Activated CD4-positive, alpha-beta T cell treated with anti-CD3 and anti-CD28 coated beads, Interleukin-2, amount 10 ng/mL, durations not matched to agents 24 days and 14 days (primary cell): Measurements from ENCODE around the gene LRRC8C. TPM values are rescaled to one million over a fixed set of nuclear protein-coding genes. Genes with fewer than 3 reads are reported as not detected.

Experiments
- DNase-seq: peaks from one replicate; pipeline ENCODE4 v3.0.0; 2022
- H3K27ac Mint-ChIP-seq: one replicate; pipeline ENCODE4 v1.8.0; 2022; ENCODE audit warnings: mild to moderate bottlenecking, mixed read lengths
- H3K27me3 Mint-ChIP-seq: one replicate; pipeline ENCODE4 v1.8.0; 2022; ENCODE audit warnings: mixed read lengths
- H3K36me3 Mint-ChIP-seq: one replicate; pipeline ENCODE4 v1.8.0; 2022; ENCODE audit warnings: low read depth, mild to moderate bottlenecking, mixed read lengths
- H3K4me1 Mint-ChIP-seq: one replicate; pipeline ENCODE4 v1.8.0; 2021; ENCODE audit warnings: mixed read lengths
- H3K4me3 Mint-ChIP-seq: one replicate; pipeline ENCODE4 v1.8.0; 2022; ENCODE audit warnings: mild to moderate bottlenecking, moderate library complexity, mixed read lengths
- H3K9me3 Mint-ChIP-seq: one replicate; pipeline ENCODE4 v1.8.0; 2021; ENCODE audit warnings: mixed read lengths
- intact Hi-C: fragments of 100-400 bp; cut with micrococcal nuclease; formaldehyde crosslinking; loops from one replicate; pipeline ENCODE4 v1.15.1; 2023
- total RNA-seq: library from RNA; stranded (reverse); gene quantifications from 2 replicates; pipeline ENCODE4 v1.2.3, GENCODE V29; 2022

The LRRC8C gene
- total RNA-seq, 1 donor from 2014 or later: 74.0 TPM

- peak; percentile 54 for DNase-seq
- intact Hi-C loops: loop anchor here (1.0 to 10.0 kb wide), 2 partner anchors 10 to 556 kb away; no protein-coding TSS in a partner anchor
- H3K9me3 Mint-ChIP-seq: no peaks in the 10 kb centered on the region
- peaks cover 81% of the 10 kb centered on the region for H3K4me1 Mint-ChIP-seq
- H3K27me3 Mint-ChIP-seq: no peaks in the 10 kb centered on the region
- peak overlapping the region; percentile 79 for H3K27ac Mint-ChIP-seq
- peak overlapping the region; percentile 6 for H3K4me3 Mint-ChIP-seq
- peaks cover 54% of the 10 kb centered on the region for H3K36me3 Mint-ChIP-seq
These were observed 32.3 kb upstream of the LRRC8C start for GRCh38 chr1:89600451-89601224.

DNA sequence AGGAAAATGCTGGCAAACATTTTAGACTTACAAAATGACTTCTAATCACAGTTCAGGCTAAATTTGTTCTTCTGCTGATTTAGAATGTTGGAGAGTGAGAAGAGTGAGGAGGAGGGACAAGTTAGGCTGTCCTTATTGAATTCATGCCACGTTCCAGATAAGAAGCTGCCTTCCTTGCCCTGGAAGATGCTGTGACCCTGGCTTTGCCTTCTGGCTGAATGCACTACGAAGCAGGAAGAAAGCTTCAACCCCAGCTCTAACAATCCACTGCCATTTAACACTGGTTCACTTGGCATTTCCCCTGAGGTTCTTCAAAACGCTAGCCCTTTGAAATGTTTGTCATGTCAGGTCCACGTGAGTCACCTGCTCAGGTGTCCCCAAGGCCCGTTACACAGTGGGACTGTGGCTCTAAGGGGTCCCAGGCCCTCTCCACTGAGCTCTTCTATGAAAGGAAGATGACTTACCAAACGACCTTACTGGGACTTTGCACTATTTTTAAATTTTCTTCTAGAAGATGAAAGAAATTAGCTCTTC, 30.0 kb upstream of the LRRC8C start:
- Mint-ChIP-seq H3K36me3 (peaks cover 44% of the 10 kb centered on the region), H3K4me3 (peak overlapping the region; percentile 61)
- intact Hi-C loops: loop anchor here (1.0 to 10.0 kb wide), 6 partner anchors 8 to 558 kb away; partner anchors contain the start of gene LRRC8B

GRCh38 chr1:89603651-89604413, 29.1 kb upstream of the LRRC8C start:
- H3K4me3 Mint-ChIP-seq: peak overlapping the region; percentile 65
- peaks cover 90% of the 10 kb centered on the region for H3K4me1 Mint-ChIP-seq
- no peaks in the 10 kb centered on the region for H3K9me3 Mint-ChIP-seq
- DNase-seq: peak; percentile 71
- H3K36me3 Mint-ChIP-seq: peaks cover 45% of the 10 kb centered on the region
- intact Hi-C loops: loop anchor here (1.0 to 10.0 kb wide), 6 partner anchors 7 to 559 kb away; partner anchors contain the start of gene LRRC8B
- H3K27ac Mint-ChIP-seq: peak overlapping the region; percentile 99
- H3K27me3 Mint-ChIP-seq: no peaks in the 10 kb centered on the region

More for the DNA sequence above, 30.0 kb upstream of the LRRC8C start:
- Mint-ChIP-seq H3K27me3 (no peaks in the 10 kb centered on the region), H3K9me3 (no peaks in the 10 kb centered on the region), H3K27ac (peak overlapping the region; percentile 99), H3K4me1 (peaks cover 91% of the 10 kb centered on the region)
- DNase-seq: peak; percentile 64

- no peaks in the 10 kb centered on the region for H3K27me3 Mint-ChIP-seq
- H3K9me3 Mint-ChIP-seq: no peaks in the 10 kb centered on the region
- H3K4me1 Mint-ChIP-seq: peaks cover 89% of the 10 kb centered on the region
- H3K27ac Mint-ChIP-seq: peak overlapping the region; percentile 99
- H3K36me3 Mint-ChIP-seq: peaks cover 42% of the 10 kb centered on the region
- intact Hi-C loops: loop anchor here (10.0 kb wide), 1 partner anchor 560 kb away; no protein-coding TSS in a partner anchor
- no peak for DNase-seq
- H3K4me3 Mint-ChIP-seq: peak overlapping the region; percentile 65
These were observed 28.5 kb upstream of the LRRC8C start for GRCh38 chr1:89604414-89604735.

DNA sequence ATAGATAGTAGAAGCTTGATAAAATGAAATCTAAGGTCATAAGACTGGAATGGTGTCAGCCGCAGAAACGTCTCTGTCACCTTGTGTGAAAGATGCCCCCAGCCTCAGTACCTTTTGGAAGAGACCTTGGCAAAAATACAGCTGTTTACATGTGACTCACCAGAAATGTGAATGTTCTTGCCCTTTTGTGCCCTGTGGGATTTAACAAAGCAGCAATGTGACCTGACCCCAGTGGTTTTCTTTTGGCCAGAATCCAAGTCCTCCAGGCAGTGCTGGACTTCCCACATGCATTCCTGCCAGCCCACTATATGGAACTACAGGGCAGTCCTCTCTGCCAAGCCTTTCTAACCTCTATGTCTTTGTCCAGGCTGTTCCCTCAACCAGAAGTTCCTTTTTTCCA, 27.2 kb upstream of the LRRC8C start:
- Mint-ChIP-seq H3K27me3 (no peaks in the 10 kb centered on the region), H3K4me3 (peak overlapping the region; percentile 64), H3K36me3 (peaks cover 37% of the 10 kb centered on the region), H3K27ac (peak overlapping the region; percentile 99), H3K4me1 (peaks cover 86% of the 10 kb centered on the region), H3K9me3 (no peaks in the 10 kb centered on the region)
- DNase-seq: no peak
- intact Hi-C loops: loop anchor here (2.0 to 10.0 kb wide), 2 partner anchors 53 to 561 kb away; no protein-coding TSS in a partner anchor

DNA sequence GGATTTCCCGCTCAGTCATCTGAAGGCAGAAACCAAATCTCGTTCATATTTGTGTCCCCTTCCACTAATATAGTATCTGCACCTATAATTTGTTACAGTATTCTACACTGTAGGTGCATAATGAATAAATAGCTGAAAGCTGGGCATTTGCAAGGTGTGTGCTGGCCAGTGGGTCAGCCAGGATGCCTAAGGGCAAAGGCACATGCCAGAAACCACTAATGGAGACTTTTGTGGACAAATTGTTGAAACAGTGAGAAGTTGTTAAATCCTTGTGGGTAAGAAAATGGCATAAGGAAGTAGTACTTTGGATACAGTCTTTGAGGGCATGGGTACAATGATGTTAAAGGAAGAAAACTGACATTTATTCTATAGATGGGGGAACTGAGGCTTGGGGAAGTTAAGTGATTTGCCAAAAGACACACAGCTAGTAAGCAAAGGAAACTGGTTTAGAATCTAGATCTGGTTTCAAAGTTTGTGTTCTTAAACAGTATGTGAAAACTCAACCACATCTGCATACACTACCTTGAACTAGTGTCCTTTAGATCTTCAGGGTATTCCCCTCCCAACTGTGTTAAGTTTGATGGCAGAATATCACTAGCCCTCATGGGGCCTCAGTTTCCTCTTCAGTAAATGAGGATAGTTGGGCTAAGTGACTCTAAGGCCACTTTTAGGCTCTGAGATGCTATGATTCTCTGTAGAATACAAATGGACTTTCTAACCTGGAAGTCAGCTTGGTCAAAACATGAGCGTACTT, 26.5 kb upstream of the LRRC8C start:
- H3K4me1 Mint-ChIP-seq: peaks cover 86% of the 10 kb centered on the region
- peaks cover 31% of the 10 kb centered on the region for H3K36me3 Mint-ChIP-seq
- no peaks in the 10 kb centered on the region for H3K27me3 Mint-ChIP-seq
- intact Hi-C loops: loop anchor here (2.0 to 10.0 kb wide), 2 partner anchors 52 to 562 kb away; no protein-coding TSS in a partner anchor
- H3K4me3 Mint-ChIP-seq: peak overlapping the region; percentile 64
- peak overlapping the region; percentile 99 for H3K27ac Mint-ChIP-seq
- no peaks in the 10 kb centered on the region for H3K9me3 Mint-ChIP-seq
- peak; percentile 74 for DNase-seq

DNA sequence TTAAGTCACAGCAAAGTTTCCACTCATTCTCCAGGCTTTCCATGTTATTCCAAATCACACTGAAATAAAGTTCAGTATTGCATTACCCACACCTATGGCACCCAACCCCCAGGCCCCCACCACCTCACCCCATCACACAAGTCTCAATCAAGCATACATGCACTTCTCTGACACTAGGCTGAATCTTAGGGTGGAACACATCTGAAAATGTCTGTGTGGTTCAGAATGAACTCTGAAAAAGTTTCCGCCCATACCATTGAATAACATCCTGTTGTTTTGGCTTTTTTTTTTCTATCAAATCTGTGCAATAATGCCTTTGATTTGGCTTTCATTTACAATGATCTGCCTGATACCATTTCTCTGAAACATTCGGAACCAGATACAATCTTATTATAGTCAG, 25.8 kb upstream of the LRRC8C start:
- intact Hi-C loops: loop anchor here (1.0 to 10.0 kb wide), 3 partner anchors 25 to 562 kb away; no protein-coding TSS in a partner anchor
- Mint-ChIP-seq H3K36me3 (peaks cover 26% of the 10 kb centered on the region), H3K27me3 (no peaks in the 10 kb centered on the region)

DNA sequence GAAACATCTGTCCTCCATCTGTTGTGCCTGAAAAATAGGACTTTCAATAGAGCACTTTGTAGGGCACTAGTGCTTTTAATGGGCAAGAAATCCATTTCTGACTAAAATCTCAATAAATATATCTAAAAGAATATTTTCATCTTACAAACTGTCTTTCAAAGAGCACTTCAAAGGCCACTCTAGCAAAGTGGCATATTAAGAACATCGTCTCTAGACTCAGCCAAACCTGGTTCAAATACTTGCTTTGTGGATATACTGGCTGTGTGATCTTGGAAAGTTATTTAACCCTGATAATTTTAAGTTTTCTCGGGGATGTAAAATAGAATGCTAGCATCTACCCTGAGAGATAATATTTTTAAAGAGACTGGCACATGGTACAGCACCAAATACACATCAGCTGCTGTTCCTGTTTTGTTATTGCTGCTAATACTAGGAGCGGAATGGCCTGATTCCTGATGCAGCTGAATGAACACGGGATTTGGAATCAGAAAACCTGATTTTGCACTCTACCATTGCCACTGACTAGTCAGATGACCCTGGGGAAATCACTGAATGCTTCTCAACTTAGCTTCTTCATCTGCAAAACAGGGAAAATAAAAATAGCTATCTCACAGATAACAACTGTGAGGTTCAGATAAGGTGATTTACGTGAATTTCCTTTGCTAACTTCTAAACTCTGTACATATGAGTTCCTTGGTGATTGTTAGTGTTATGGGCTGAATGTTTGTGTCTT, 25.2 kb upstream of the LRRC8C start:
- peak overlapping the region; percentile 88 for H3K4me3 Mint-ChIP-seq
- H3K4me1 Mint-ChIP-seq: peaks cover 86% of the 10 kb centered on the region
- H3K27ac Mint-ChIP-seq: peak overlapping the region; percentile 99
- intact Hi-C loops: loop anchor here (1.0 to 10.0 kb wide), 5 partner anchors 25 to 563 kb away; no protein-coding TSS in a partner anchor
- DNase-seq: peak; percentile 67
- no peaks in the 10 kb centered on the region for H3K9me3 Mint-ChIP-seq
- peaks cover 24% of the 10 kb centered on the region for H3K36me3 Mint-ChIP-seq
- no peaks in the 10 kb centered on the region for H3K27me3 Mint-ChIP-seq

More for the DNA sequence above, 25.8 kb upstream of the LRRC8C start:
- Mint-ChIP-seq H3K9me3 (no peaks in the 10 kb centered on the region), H3K27ac (peak overlapping the region; percentile 99), H3K4me3 (peak overlapping the region; percentile 64), H3K4me1 (peaks cover 85% of the 10 kb centered on the region)
- peak; percentile 87 for DNase-seq

GRCh38 chr1:89608319-89608983, 24.5 kb upstream of the LRRC8C start:
- H3K9me3 Mint-ChIP-seq: no peaks in the 10 kb centered on the region
- H3K36me3 Mint-ChIP-seq: peaks cover 18% of the 10 kb centered on the region
- peak; percentile 91 for DNase-seq
- peaks cover 82% of the 10 kb centered on the region for H3K4me1 Mint-ChIP-seq
- peak overlapping the region; percentile 88 for H3K4me3 Mint-ChIP-seq
- peak overlapping the region; percentile 99 for H3K27ac Mint-ChIP-seq
- intact Hi-C loops: loop anchor here (1.0 to 10.0 kb wide), 3 partner anchors 111 to 564 kb away; no protein-coding TSS in a partner anchor
- no peaks in the 10 kb centered on the region for H3K27me3 Mint-ChIP-seq

- peak; percentile 89 for DNase-seq
- Mint-ChIP-seq H3K36me3 (peaks cover 20% of the 10 kb centered on the region), H3K27ac (peak overlapping the region; percentile 99), H3K27me3 (no peaks in the 10 kb centered on the region), H3K9me3 (no peaks in the 10 kb centered on the region), H3K4me1 (peaks cover 78% of the 10 kb centered on the region), H3K4me3 (peak overlapping the region; percentile 88)
- intact Hi-C loops: loop anchor here (1.0 to 10.0 kb wide), 3 partner anchors 110 to 564 kb away; no protein-coding TSS in a partner anchor
These were observed 23.8 kb upstream of the LRRC8C start for GRCh38 chr1:89608984-89609725.

DNA sequence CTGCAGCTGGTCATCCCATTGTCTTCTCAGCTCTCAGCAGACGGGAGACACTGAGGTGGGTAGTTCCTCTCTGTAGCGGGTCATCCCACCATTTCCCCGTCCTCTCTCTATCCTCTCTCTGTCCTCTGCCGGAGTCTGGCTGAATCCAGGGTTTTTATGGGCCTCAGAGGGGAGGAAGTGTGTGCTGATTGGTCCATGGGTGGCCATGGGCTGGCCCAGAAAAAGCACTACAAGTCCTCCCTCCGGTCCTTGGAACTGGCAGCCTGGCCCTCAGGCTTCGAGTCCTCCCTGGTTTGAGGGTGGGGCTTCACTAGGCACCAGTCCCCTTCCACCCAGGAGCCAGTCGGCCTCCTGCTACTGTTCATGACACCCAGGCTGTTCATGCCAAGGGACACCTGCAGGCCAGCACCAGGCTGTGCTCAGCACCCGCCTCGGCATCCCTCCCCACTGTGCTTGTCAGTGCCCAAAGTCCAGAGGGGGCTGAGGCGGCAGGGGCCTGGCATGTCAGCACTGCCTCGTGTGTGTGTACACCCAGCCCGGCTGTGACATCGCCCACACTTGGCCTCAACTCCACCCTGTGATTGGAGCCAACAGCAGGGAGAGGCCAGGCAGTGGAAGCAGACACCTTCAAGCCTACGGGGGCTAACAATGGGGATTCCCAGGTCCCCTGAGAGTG, 23.0 kb upstream of the LRRC8C start:
- Mint-ChIP-seq H3K27ac (peak overlapping the region; percentile 99), H3K36me3 (peaks cover 19% of the 10 kb centered on the region), H3K9me3 (no peaks in the 10 kb centered on the region), H3K4me1 (peaks cover 76% of the 10 kb centered on the region), H3K27me3 (no peaks in the 10 kb centered on the region), H3K4me3 (peak overlapping the region; percentile 88)
- intact Hi-C loops: loop anchor here (2.0 to 10.0 kb wide), 3 partner anchors 385 to 565 kb away; partner anchors contain the start of genes GBP2 and ZNF326
- peak; percentile 89 for DNase-seq
